GM12878 (cell line): Measurements from ENCODE around the gene KIF21B. TPM values are rescaled to one million over a fixed set of nuclear protein-coding genes. Genes with fewer than 3 reads are reported as not detected.

Source experiments
- ETV6 ChIP-seq, 2 experiments: fragments of 450-650 bp in 1 of 2; IDR thresholded peaks in 1 of 2; conservative IDR thresholded peaks in 1 of 2; 2 replicates each; pipeline ENCODE4 v1.6.1; 2014; ENCODE audit warnings: antibody characterized with exemption in 1 of 2, borderline replicate concordance in 1 of 2, low read depth in 1 of 2, mild to moderate bottlenecking in 1 of 2, moderate library complexity in 1 of 2
- GABPA ChIP-seq: IDR thresholded peaks from 2 replicates; pipeline ENCODE4 v1.6.1; 2014; ENCODE audit warnings: antibody characterized with exemption, low read depth, mild to moderate bottlenecking, inconsistent platforms
- SREBF2 ChIP-seq: IDR thresholded peaks from 2 replicates; pipeline ENCODE4 v1.6.1; 2012; ENCODE audit warnings: mild to moderate bottlenecking, low read length
- ZBED1 ChIP-seq: IDR thresholded peaks from 2 replicates; pipeline ENCODE4 v1.6.1; 2016; ENCODE audit warnings: borderline replicate concordance
- polyA plus RNA-seq, 11 experiments: library from polyadenylated mRNA; depleted of rRNA in 4 of 11; unstranded in 6 of 11; stranded (reverse) in 5 of 11; fragments of >200 nt; fragmentation: Nextera tagmentation in 4 of 11; fragmentation: Illumina TruSeq in 1 of 11; extraction: Ambion mirVana in 4 of 11; extraction: Trizol in 1 of 11; gene quantifications; 1 replicate in 1 of 11; 2 replicates in 10 of 11; pipeline versions ENCODE4 v1.2.1 to v1.2.3, GENCODE V29; 2011 to 2016; ENCODE audit warnings: inconsistent platforms in 2 of 11, missing spikeins in 2 of 11, low read depth in 1 of 11
- total RNA-seq, 4 experiments: library from RNA; depleted of rRNA in 3 of 4; stranded (reverse); fragments of >200 nt in 3 of 4; fragmentation: Illumina TruSeq in 1 of 4; extraction: Trizol in 1 of 4; gene quantifications; 2 replicates each; pipeline versions ENCODE4 v1.2.1 to v1.2.3, GENCODE V29; 2013 to 2021
- TF ChIP-seq, protein P1 (sequence below): fragments of 150-350 bp; IDR thresholded peaks from 2 replicates; pipeline ENCODE4 v1.6.1; 2016; ENCODE audit warnings: low read depth, low read length
- TF ChIP-seq, protein P2 (sequence below): fragments of 450-650 bp; conservative IDR thresholded peaks from 2 replicates; pipeline ENCODE4 v1.6.1; 2017; ENCODE audit warnings: mild to moderate bottlenecking, moderate library complexity
- TF ChIP-seq, protein P3 (sequence below): IDR thresholded peaks from 2 replicates; pipeline ENCODE4 v1.6.1; 2011; ENCODE audit warnings: borderline replicate concordance, low read depth, mild to moderate bottlenecking, moderate library complexity, mixed read lengths, low read length; ENCODE audit not compliant: insufficient read depth; ENCODE audit errors: extremely low read length

Gene KIF21B
- total and polyA plus RNA-seq, 10 of the 15 experiments (the other 5 are each of a cell fraction or from before 2014, with no cell fraction given) = 2.3 to 47.7 (median 12.6) TPM

- TF ChIP-seq, protein P1, sequence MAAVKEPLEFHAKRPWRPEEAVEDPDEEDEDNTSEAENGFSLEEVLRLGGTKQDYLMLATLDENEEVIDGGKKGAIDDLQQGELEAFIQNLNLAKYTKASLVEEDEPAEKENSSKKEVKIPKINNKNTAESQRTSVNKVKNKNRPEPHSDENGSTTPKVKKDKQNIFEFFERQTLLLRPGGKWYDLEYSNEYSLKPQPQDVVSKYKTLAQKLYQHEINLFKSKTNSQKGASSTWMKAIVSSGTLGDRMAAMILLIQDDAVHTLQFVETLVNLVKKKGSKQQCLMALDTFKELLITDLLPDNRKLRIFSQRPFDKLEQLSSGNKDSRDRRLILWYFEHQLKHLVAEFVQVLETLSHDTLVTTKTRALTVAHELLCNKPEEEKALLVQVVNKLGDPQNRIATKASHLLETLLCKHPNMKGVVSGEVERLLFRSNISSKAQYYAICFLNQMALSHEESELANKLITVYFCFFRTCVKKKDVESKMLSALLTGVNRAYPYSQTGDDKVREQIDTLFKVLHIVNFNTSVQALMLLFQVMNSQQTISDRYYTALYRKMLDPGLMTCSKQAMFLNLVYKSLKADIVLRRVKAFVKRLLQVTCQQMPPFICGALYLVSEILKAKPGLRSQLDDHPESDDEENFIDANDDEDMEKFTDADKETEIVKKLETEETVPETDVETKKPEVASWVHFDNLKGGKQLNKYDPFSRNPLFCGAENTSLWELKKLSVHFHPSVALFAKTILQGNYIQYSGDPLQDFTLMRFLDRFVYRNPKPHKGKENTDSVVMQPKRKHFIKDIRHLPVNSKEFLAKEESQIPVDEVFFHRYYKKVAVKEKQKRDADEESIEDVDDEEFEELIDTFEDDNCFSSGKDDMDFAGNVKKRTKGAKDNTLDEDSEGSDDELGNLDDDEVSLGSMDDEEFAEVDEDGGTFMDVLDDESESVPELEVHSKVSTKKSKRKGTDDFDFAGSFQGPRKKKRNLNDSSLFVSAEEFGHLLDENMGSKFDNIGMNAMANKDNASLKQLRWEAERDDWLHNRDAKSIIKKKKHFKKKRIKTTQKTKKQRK = no peak
- no peak for TF ChIP-seq ZBED1
- TF ChIP-seq, protein P2, sequence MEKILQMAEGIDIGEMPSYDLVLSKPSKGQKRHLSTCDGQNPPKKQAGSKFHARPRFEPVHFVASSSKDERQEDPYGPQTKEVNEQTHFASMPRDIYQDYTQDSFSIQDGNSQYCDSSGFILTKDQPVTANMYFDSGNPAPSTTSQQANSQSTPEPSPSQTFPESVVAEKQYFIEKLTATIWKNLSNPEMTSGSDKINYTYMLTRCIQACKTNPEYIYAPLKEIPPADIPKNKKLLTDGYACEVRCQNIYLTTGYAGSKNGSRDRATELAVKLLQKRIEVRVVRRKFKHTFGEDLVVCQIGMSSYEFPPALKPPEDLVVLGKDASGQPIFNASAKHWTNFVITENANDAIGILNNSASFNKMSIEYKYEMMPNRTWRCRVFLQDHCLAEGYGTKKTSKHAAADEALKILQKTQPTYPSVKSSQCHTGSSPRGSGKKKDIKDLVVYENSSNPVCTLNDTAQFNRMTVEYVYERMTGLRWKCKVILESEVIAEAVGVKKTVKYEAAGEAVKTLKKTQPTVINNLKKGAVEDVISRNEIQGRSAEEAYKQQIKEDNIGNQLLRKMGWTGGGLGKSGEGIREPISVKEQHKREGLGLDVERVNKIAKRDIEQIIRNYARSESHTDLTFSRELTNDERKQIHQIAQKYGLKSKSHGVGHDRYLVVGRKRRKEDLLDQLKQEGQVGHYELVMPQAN = no peak
- TF ChIP-seq ETV6 (conservative IDR thresholded peaks at IDR 0.05 in 1 of 2, IDR thresholded peaks at IDR 0.05 in 1 of 2; ENCODE audit: borderline replicate concordance in 1 of 2, low read depth in 1 of 2) = no peak
- no peak for TF ChIP-seq SREBF2
- TF ChIP-seq, protein P3, sequence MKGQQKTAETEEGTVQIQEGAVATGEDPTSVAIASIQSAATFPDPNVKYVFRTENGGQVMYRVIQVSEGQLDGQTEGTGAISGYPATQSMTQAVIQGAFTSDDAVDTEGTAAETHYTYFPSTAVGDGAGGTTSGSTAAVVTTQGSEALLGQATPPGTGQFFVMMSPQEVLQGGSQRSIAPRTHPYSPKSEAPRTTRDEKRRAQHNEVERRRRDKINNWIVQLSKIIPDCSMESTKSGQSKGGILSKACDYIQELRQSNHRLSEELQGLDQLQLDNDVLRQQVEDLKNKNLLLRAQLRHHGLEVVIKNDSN = no peak
- TF ChIP-seq GABPA = no peak
Measured at GRCh38 chr1:201032408-201032807, 8.9 kb upstream of the KIF21B start (continued).
